SK-N-SH treated with all-trans-retinoic acid at 6 μM for 48 hours (cell line): Measurements from ENCODE around the gene SKI.

Experiments
- ATAC-seq: fragments of 200-7000 bp; cut with Tn5 transposase; 3 replicates; pipeline ENCODE4 v1.9.1; 2020; ENCODE audit warnings: mild to moderate bottlenecking, moderate library complexity
- ARNTL ChIP-seq: fragments of 450-650 bp; formaldehyde crosslinking; IDR thresholded peaks from 2 replicates; pipeline ENCODE4 v1.5.0; 2020; ENCODE audit warnings: low read depth, mild to moderate bottlenecking, moderate library complexity, borderline replicate concordance
- BACH2 ChIP-seq: fragments of 250-450 bp; sonication (Bioruptor Pico); IDR thresholded peaks from 2 replicates; pipeline ENCODE4 v1.9.0; 2021; ENCODE audit warnings: mild to moderate bottlenecking, borderline replicate concordance
- CSDC2 ChIP-seq: fragments of 250-450 bp; sonication (Bioruptor Pico); IDR thresholded peaks from 2 replicates; pipeline ENCODE4 v1.5.0; 2020; ENCODE audit warnings: mild to moderate bottlenecking, moderate library complexity
- ESRRG ChIP-seq: fragments of 250-450 bp; sonication (Bioruptor Pico); IDR thresholded peaks from 2 replicates; pipeline ENCODE4 v1.6.1; 2021; ENCODE audit warnings: mild to moderate bottlenecking
- GLIS3 ChIP-seq: fragments of 250-450 bp; sonication (Bioruptor Pico); IDR thresholded peaks from 2 replicates; pipeline ENCODE4 v1.5.0; 2020; ENCODE audit warnings: mild to moderate bottlenecking, moderate library complexity
- ISL1 ChIP-seq: fragments of 250-450 bp; sonication (Bioruptor Pico); IDR thresholded peaks from 2 replicates; pipeline ENCODE4 v2.1.2; 2022; ENCODE audit warnings: mild to moderate bottlenecking, moderate library complexity
- OSR1 ChIP-seq: fragments of 250-450 bp; sonication (Bioruptor Pico); IDR thresholded peaks from 2 replicates; pipeline ENCODE4 v1.8.0; 2022; ENCODE audit warnings: moderate library complexity, mild to moderate bottlenecking, inconsistent platforms
- PPARA ChIP-seq: fragments of 250-450 bp; sonication (Bioruptor Pico); IDR thresholded peaks from 2 replicates; pipeline ENCODE4 v1.5.0; 2020; ENCODE audit warnings: mild to moderate bottlenecking, borderline replicate concordance
- RARB ChIP-seq: fragments of 250-450 bp; sonication (Bioruptor Pico); IDR thresholded peaks from 2 replicates; pipeline ENCODE4 v1.8.0; 2021; ENCODE audit warnings: mild to moderate bottlenecking, moderate library complexity
- SNAI2 ChIP-seq: fragments of 250-450 bp; sonication (Bioruptor Pico); IDR thresholded peaks from 2 replicates; pipeline ENCODE4 v1.5.0; 2020; ENCODE audit warnings: mild to moderate bottlenecking, moderate library complexity
- TCF4 ChIP-seq: fragments of 250-450 bp; sonication (Bioruptor Pico); IDR thresholded peaks from 2 replicates; pipeline ENCODE4 v1.8.0; 2021; ENCODE audit warnings: mild to moderate bottlenecking, moderate library complexity, borderline replicate concordance
- TOX ChIP-seq: fragments of 250-450 bp; sonication (Bioruptor Pico); IDR thresholded peaks from 2 replicates; pipeline ENCODE4 v1.8.0; 2021; ENCODE audit warnings: mild to moderate bottlenecking, moderate library complexity, borderline replicate concordance
- ZC3H10 ChIP-seq: fragments of 250-450 bp; sonication (Bioruptor Pico); IDR thresholded peaks from 2 replicates; pipeline ENCODE4 v1.5.1; 2021; ENCODE audit warnings: mild to moderate bottlenecking, moderate library complexity
- ZFP3 ChIP-seq: fragments of 250-450 bp; sonication (Bioruptor Pico); IDR thresholded peaks from 2 replicates; pipeline ENCODE4 v1.5.0; 2020; ENCODE audit warnings: mild to moderate bottlenecking, moderate library complexity
- ZFP30 ChIP-seq: fragments of 450-650 bp; formaldehyde crosslinking; IDR thresholded peaks from 2 replicates; pipeline ENCODE4 v1.5.0; 2022; ENCODE audit warnings: mild to moderate bottlenecking, moderate library complexity
- ZNF70 ChIP-seq: fragments of 450-650 bp; formaldehyde crosslinking; IDR thresholded peaks from 2 replicates; pipeline ENCODE4 v1.5.0; 2020; ENCODE audit warnings: mild to moderate bottlenecking, moderate library complexity
- ZNF8 ChIP-seq: fragments of 450-650 bp; formaldehyde crosslinking; IDR thresholded peaks from 2 replicates; pipeline ENCODE4 v1.5.0; 2020; ENCODE audit warnings: mild to moderate bottlenecking, moderate library complexity
- TF ChIP-seq, protein P1 (sequence below): fragments of 250-450 bp; sonication (Bioruptor Pico); IDR thresholded peaks from 2 replicates; pipeline ENCODE4 v1.5.1; 2020; ENCODE audit warnings: low read depth, mild to moderate bottlenecking, moderate library complexity
- TF ChIP-seq, protein P2 (sequence below): fragments of 250-450 bp; sonication (Bioruptor Pico); IDR thresholded peaks from 2 replicates; pipeline ENCODE4 v1.8.0; 2020; ENCODE audit warnings: mild to moderate bottlenecking, moderate library complexity, borderline replicate concordance
- TF ChIP-seq, protein P3 (sequence below): fragments of 250-450 bp; sonication (Bioruptor Pico); IDR thresholded peaks from 2 replicates; pipeline ENCODE4 v1.5.1; 2021; ENCODE audit warnings: mild to moderate bottlenecking, moderate library complexity
- TF ChIP-seq, protein P4 (sequence below): fragments of 250-450 bp; sonication (Bioruptor Pico); IDR thresholded peaks from 2 replicates; pipeline ENCODE4 v1.5.0; 2020; ENCODE audit warnings: mild to moderate bottlenecking, moderate library complexity

The SKI gene

DNA sequence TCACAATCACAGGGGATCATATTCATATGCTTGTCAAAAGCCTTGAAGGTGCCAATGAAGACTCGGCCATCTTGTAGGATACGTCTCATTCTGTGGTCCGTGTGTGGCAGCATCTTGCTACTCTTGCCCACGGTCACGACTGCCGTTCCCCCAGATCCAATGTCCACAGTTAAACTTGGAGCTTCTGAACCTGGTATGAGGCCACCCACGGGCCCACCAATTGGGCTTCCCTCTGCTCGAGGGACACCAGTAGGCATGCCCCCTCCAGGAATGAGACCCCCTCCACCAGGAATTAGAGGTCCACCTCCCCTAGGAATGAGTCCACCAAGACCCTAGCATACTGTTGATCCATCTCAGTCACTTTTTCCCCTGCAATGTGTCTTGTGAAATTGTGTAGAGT, 123.6 kb downstream of the SKI start:
- TF ChIP-seq PPARA (CRISPR knock-in tag) (no peak), OSR1 (CRISPR knock-in tag) (no peak), RARB (CRISPR knock-in tag) (no peak), BACH2 (CRISPR knock-in tag) (no peak), TOX (CRISPR knock-in tag) (no peak), ZNF8 (CRISPR knock-in tag) (no peak), ZNF70 (CRISPR knock-in tag) (no peak), ZC3H10 (CRISPR knock-in tag) (no peak), ZFP3 (CRISPR knock-in tag) (no peak), GLIS3 (no peak), CSDC2 (CRISPR knock-in tag) (no peak), ZFP30 (no peak), SNAI2 (no peak)
- TF ChIP-seq, protein P1, sequence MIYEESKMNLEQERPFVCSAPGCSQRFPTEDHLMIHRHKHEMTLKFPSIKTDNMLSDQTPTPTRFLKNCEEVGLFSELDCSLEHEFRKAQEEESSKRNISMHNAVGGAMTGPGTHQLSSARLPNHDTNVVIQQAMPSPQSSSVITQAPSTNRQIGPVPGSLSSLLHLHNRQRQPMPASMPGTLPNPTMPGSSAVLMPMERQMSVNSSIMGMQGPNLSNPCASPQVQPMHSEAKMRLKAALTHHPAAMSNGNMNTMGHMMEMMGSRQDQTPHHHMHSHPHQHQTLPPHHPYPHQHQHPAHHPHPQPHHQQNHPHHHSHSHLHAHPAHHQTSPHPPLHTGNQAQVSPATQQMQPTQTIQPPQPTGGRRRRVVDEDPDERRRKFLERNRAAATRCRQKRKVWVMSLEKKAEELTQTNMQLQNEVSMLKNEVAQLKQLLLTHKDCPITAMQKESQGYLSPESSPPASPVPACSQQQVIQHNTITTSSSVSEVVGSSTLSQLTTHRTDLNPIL (CRISPR knock-in tag) = no peak
- TF ChIP-seq, protein P2, sequence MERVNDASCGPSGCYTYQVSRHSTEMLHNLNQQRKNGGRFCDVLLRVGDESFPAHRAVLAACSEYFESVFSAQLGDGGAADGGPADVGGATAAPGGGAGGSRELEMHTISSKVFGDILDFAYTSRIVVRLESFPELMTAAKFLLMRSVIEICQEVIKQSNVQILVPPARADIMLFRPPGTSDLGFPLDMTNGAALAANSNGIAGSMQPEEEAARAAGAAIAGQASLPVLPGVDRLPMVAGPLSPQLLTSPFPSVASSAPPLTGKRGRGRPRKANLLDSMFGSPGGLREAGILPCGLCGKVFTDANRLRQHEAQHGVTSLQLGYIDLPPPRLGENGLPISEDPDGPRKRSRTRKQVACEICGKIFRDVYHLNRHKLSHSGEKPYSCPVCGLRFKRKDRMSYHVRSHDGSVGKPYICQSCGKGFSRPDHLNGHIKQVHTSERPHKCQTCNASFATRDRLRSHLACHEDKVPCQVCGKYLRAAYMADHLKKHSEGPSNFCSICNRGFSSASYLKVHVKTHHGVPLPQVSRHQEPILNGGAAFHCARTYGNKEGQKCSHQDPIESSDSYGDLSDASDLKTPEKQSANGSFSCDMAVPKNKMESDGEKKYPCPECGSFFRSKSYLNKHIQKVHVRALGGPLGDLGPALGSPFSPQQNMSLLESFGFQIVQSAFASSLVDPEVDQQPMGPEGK (CRISPR knock-in tag) = no peak
- TF ChIP-seq, protein P3, sequence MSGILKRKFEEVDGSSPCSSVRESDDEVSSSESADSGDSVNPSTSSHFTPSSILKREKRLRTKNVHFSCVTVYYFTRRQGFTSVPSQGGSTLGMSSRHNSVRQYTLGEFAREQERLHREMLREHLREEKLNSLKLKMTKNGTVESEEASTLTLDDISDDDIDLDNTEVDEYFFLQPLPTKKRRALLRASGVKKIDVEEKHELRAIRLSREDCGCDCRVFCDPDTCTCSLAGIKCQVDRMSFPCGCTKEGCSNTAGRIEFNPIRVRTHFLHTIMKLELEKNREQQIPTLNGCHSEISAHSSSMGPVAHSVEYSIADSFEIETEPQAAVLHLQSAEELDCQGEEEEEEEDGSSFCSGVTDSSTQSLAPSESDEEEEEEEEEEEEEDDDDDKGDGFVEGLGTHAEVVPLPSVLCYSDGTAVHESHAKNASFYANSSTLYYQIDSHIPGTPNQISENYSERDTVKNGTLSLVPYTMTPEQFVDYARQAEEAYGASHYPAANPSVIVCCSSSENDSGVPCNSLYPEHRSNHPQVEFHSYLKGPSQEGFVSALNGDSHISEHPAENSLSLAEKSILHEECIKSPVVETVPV = no peak
- TF ChIP-seq, protein P4, sequence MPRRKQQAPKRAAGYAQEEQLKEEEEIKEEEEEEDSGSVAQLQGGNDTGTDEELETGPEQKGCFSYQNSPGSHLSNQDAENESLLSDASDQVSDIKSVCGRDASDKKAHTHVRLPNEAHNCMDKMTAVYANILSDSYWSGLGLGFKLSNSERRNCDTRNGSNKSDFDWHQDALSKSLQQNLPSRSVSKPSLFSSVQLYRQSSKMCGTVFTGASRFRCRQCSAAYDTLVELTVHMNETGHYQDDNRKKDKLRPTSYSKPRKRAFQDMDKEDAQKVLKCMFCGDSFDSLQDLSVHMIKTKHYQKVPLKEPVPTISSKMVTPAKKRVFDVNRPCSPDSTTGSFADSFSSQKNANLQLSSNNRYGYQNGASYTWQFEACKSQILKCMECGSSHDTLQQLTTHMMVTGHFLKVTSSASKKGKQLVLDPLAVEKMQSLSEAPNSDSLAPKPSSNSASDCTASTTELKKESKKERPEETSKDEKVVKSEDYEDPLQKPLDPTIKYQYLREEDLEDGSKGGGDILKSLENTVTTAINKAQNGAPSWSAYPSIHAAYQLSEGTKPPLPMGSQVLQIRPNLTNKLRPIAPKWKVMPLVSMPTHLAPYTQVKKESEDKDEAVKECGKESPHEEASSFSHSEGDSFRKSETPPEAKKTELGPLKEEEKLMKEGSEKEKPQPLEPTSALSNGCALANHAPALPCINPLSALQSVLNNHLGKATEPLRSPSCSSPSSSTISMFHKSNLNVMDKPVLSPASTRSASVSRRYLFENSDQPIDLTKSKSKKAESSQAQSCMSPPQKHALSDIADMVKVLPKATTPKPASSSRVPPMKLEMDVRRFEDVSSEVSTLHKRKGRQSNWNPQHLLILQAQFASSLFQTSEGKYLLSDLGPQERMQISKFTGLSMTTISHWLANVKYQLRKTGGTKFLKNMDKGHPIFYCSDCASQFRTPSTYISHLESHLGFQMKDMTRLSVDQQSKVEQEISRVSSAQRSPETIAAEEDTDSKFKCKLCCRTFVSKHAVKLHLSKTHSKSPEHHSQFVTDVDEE (CRISPR knock-in tag) = no peak
- TF ChIP-seq, all 23 proteins: peak for 0
- ATAC-seq = no peak

DNA sequence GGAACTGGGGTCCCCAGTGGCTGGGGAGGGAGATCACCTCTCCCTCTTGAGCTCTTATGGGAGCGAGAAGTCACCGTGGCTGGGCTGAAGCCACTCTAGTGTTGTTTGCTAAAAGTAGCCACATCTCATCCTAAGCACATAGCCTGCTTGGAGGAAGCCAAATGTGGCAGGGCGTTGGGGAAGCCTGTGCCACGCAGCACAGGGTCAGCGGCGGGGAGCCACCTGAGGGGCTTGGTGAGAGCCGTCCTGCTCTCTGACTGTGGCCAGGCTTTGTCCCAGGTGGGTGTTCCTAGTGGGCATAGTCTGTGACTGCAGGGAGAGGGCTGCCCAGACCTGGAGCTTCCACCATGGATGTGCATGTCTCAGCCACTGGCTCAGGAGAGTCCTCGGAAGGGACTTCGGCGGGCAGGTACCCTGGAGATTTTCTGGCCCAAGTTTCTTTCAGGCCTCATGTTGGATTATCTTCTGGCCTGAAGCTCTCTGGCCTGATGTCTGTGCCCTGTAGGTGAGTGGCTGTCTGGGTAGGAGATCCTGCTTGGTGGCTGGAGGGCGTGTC, 124.3 kb downstream of the SKI start:
- no peak for ATAC-seq
- no peak for TF ChIP-seq TCF4 (CRISPR knock-in tag)
- no peak for TF ChIP-seq ZFP3 (CRISPR knock-in tag)
- TF ChIP-seq GLIS3 = no peak
- TF ChIP-seq TOX (CRISPR knock-in tag) = no peak
- no peak for TF ChIP-seq ESRRG
- TF ChIP-seq ZNF8 (CRISPR knock-in tag) = no peak
- TF ChIP-seq, protein P4 (CRISPR knock-in tag) = no peak
- TF ChIP-seq, protein P3 = no peak
- TF ChIP-seq BACH2 (CRISPR knock-in tag) = no peak
- TF ChIP-seq ZNF70 (CRISPR knock-in tag) = no peak
- TF ChIP-seq ARNTL (CRISPR knock-in tag) = no peak
- TF ChIP-seq ISL1 (CRISPR knock-in tag) = no peak
- TF ChIP-seq, protein P1 (CRISPR knock-in tag) = no peak
- TF ChIP-seq CSDC2 (CRISPR knock-in tag) = no peak
- TF ChIP-seq, protein P2 (CRISPR knock-in tag) = no peak
